NOMO-1 treated with dmso at 0.1 percent for 144 hours (cell line): ENCODE data around the gene SPATA6.
A peak's percentile ranks its signal among the peaks of the same experiment; 100 is the strongest.
"Not testable (repeated sequence)": the region's sequence is repeated elsewhere in the genome, so short reads cannot be mapped to it uniquely, and the experiment has no call there.

ENCODE experiments used
- DNase-seq: peaks from one replicate; lab custom pipeline; 2025; ENCODE audit not compliant: unreplicated experiment; lab: John Stamatoyannopoulos, UW

SPATA6 gene

GRCh38 chr1:48471691-48472576 is at the start of gene SPATA6:
Gene SPATA6, minus strand, starts transcription at chr1:48472204. Its CDS starts 196 bp downstream, at chr1:48472008.
- peak; percentile 91 for DNase-seq

GRCh38 chr1:48519896-48520295 is 47.9 kb upstream of the SPATA6 start:
- not testable (repeated sequence) for DNase-seq

GRCh38 chr1:48506870-48507269 is 34.9 kb upstream of the SPATA6 start:
- no peak for DNase-seq

GRCh38 chr1:48500541-48501450 is 28.8 kb upstream of the SPATA6 start:
- no peak for DNase-seq

GRCh38 chr1:48499211-48499735 is 27.3 kb upstream of the SPATA6 start:
- DNase-seq: no peak

- peak; percentile 58 for DNase-seq
These were observed 26.2 kb upstream of the SPATA6 start for GRCh38 chr1:48498096-48498791.

GRCh38 chr1:48495911-48496310 is 23.9 kb upstream of the SPATA6 start:
- no peak for DNase-seq

GRCh38 chr1:48495166-48495565 is 23.2 kb upstream of the SPATA6 start:
- no peak for DNase-seq

- DNase-seq: no peak
These were observed 22.2 kb upstream of the SPATA6 start for GRCh38 chr1:48493970-48494769.

- no peak for DNase-seq
These were observed 21.0 kb upstream of the SPATA6 start for GRCh38 chr1:48493041-48493440.

GRCh38 chr1:48492392-48492791 is 20.4 kb upstream of the SPATA6 start:
- no peak for DNase-seq

- no peak for DNase-seq
These were observed 16.7 kb upstream of the SPATA6 start for GRCh38 chr1:48488721-48489120.

- DNase-seq: no peak
These were observed 8.5 kb upstream of the SPATA6 start for GRCh38 chr1:48480504-48480903.

- not testable (repeated sequence) for DNase-seq
These were observed 8.0 kb upstream of the SPATA6 start for GRCh38 chr1:48480023-48480422.

GRCh38 chr1:48472638-48473037 is 634 bp upstream of the SPATA6 start:
- DNase-seq: no peak

GRCh38 chr1:48470950-48471690 is 884 bp downstream of the SPATA6 start:
- DNase-seq: no peak

- DNase-seq: no peak
These were observed 1.5 kb downstream of the SPATA6 start for GRCh38 chr1:48470481-48470855.

GRCh38 chr1:48469616-48470480 is 2.2 kb downstream of the SPATA6 start:
- peak; percentile 58 for DNase-seq
